Calu3 (cell line): Measurements from ENCODE around the gene NEUROD2. TPM values are rescaled to one million over a fixed set of nuclear protein-coding genes. Genes with fewer than 3 reads are reported as not detected.

Source experiments
- BruUV-seq: library from RNA; stranded (reverse); fragments of 400-500 nt; replicated peaks from 2 replicates; lab custom pipeline; 2021; lab: Mats Ljungman, UMichigan
- CTCF ChIA-PET: fragments of 300-600 bp; sonication (Branson Sonifier 250); formaldehyde crosslinking; loops from one replicate; lab custom pipeline; 2022; ENCODE audit warnings: antibody characterized with exemption; lab: Charles Lee
- DNase-seq: peaks from one replicate; pipeline ENCODE4 v3.0.0; 2022
- H3K27ac Mint-ChIP-seq: one replicate; pipeline ENCODE4 v1.8.0; 2022; ENCODE audit warnings: mixed read lengths; ENCODE audit not compliant: unreplicated experiment
- H3K27me3 Mint-ChIP-seq: one replicate; pipeline ENCODE4 v1.8.0; 2022; ENCODE audit warnings: mixed read lengths; ENCODE audit not compliant: unreplicated experiment
- H3K36me3 Mint-ChIP-seq: one replicate; pipeline ENCODE4 v1.8.0; 2022; ENCODE audit warnings: mild to moderate bottlenecking, moderate library complexity, mixed read lengths; ENCODE audit not compliant: insufficient read depth, unreplicated experiment
- H3K4me1 Mint-ChIP-seq: one replicate; pipeline ENCODE4 v1.8.0; 2022; ENCODE audit warnings: mild to moderate bottlenecking, low read depth, mixed read lengths; ENCODE audit not compliant: unreplicated experiment
- H3K4me3 Mint-ChIP-seq: one replicate; pipeline ENCODE4 v1.8.0; 2022; ENCODE audit warnings: mild to moderate bottlenecking, low read depth, moderate library complexity, mixed read lengths; ENCODE audit not compliant: unreplicated experiment
- H3K9me3 Mint-ChIP-seq: one replicate; pipeline ENCODE4 v1.8.0; 2022; ENCODE audit warnings: low read depth, mixed read lengths; ENCODE audit not compliant: unreplicated experiment
- CTCF ChIP-seq: fragments of 200-600 bp; IDR thresholded peaks from one replicate; pipeline ENCODE4 v1.8.0; 2022; ENCODE audit warnings: antibody characterized with exemption; ENCODE audit not compliant: unreplicated experiment
- intact Hi-C: fragments of 100-400 bp; cut with micrococcal nuclease; formaldehyde crosslinking; loops from one replicate; pipeline ENCODE4 v1.10.0; 2022; ENCODE audit not compliant: unreplicated experiment
- total RNA-seq: library from RNA; stranded (reverse); gene quantifications from 2 replicates; pipeline ENCODE4 v1.2.3, GENCODE V29; 2022

NEUROD2 gene
- total RNA-seq, 1 experiment from 2014 or later = not detected

DNA sequence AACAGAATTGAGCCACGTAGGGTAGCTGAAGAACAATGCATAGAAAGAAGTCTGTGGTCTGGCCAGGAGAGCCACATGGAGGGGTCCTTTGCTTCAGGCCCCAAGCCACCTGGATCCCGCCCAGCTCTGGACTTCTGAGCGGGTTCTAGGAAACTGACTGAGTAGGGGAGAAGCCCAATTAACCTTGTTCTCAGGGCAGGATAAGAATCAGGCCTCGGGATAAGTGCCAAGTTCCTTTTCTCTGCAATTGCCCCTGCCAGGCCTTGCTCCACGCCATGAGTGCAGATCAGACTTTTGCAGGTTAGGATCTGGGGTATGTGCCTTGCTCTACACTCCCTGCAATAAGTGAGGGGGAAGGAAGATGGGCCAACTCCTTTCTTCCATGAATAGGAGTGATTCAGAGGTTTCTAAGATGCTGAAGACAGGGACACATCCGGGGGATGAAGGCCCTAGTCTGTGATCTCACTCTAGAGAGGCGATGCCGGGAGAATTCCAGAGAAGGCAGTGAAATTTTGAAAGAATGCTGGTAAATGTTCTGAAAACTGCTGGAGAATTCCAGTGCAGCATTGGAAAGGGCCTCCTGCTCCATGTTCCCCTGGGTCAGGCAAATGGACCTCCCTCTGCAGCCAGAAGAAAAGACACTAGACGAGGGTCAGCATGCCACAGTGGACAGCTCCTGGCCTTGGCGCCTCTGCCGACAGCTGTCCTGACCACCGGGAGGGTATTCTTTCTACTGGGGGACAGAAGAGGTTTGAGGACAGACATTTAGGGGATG lies 5.8 kb downstream of the NEUROD2 start:
- BruUV-seq = no TSS peak
- no peak overlapping the region for H3K4me3 Mint-ChIP-seq
- CTCF ChIA-PET = interaction anchor here (0.6 to 76.7 kb wide), 5 partner anchors 22 to 547 kb away, joined by 3 to 42089 read pairs (median 6); partner anchors contain the start of genes ERBB2, GRB7, GSDMA and MIEN1
- intact Hi-C loops = loop anchor here (2.0 kb wide), 1 partner anchor 15 kb away; no protein-coding TSS in a partner anchor
- H3K27ac Mint-ChIP-seq = no peak overlapping the region
- H3K27me3 Mint-ChIP-seq = peaks cover 100% of the 10 kb centered on the region
- peaks cover 30% of the 10 kb centered on the region for H3K36me3 Mint-ChIP-seq
- peaks cover 39% of the 10 kb centered on the region for H3K4me1 Mint-ChIP-seq
- H3K9me3 Mint-ChIP-seq = no peaks in the 10 kb centered on the region
- TF ChIP-seq CTCF = no peak
- DNase-seq = no peak

GRCh38 chr17:39600997-39601597 lies 6.6 kb downstream of the NEUROD2 start:
- intact Hi-C loops = no loop called here
- Mint-ChIP-seq H3K4me1 (peaks cover 31% of the 10 kb centered on the region), H3K4me3 (no peak overlapping the region), H3K27me3 (peaks cover 100% of the 10 kb centered on the region), H3K27ac (no peak overlapping the region), H3K9me3 (no peaks in the 10 kb centered on the region), H3K36me3 (peaks cover 22% of the 10 kb centered on the region)
- TF ChIP-seq CTCF = no peak
- BruUV-seq = no TSS peak
- DNase-seq = no peak
- CTCF ChIA-PET = interaction anchor here (0.9 to 76.7 kb wide), 5 partner anchors 15 to 89 kb away, joined by 3 to 42089 read pairs (median 6); partner anchors contain the start of genes ERBB2, GRB7, MIEN1 and PGAP3

- H3K4me3 Mint-ChIP-seq = no peak overlapping the region
- peaks cover 100% of the 10 kb centered on the region for H3K27me3 Mint-ChIP-seq
- no peaks in the 10 kb centered on the region for H3K9me3 Mint-ChIP-seq
- peaks cover 24% of the 10 kb centered on the region for H3K4me1 Mint-ChIP-seq
- no peak for TF ChIP-seq CTCF
- BruUV-seq = no TSS peak
- intact Hi-C loops = no loop called here
- no peak overlapping the region for H3K27ac Mint-ChIP-seq
- CTCF ChIA-PET = interaction anchor here (0.5 to 76.7 kb wide), 7 partner anchors 14 to 1150 kb away, joined by 3 to 42089 read pairs (median 3); partner anchors contain the start of genes ERBB2, GRB7, MIEN1 and PGAP3
- peaks cover 24% of the 10 kb centered on the region for H3K36me3 Mint-ChIP-seq
- no peak for DNase-seq
Measured at GRCh38 chr17:39600288-39600996, 7.3 kb downstream of the NEUROD2 start.

GRCh38 chr17:39599665-39600231 lies 8.0 kb downstream of the NEUROD2 start:
- BruUV-seq = no TSS peak
- Mint-ChIP-seq H3K27ac (no peak overlapping the region), H3K27me3 (peaks cover 100% of the 10 kb centered on the region), H3K4me1 (peaks cover 17% of the 10 kb centered on the region), H3K36me3 (peaks cover 17% of the 10 kb centered on the region), H3K4me3 (no peak overlapping the region), H3K9me3 (no peaks in the 10 kb centered on the region)
- intact Hi-C loops = no loop called here
- CTCF ChIA-PET = interaction anchor here (0.6 to 76.7 kb wide), 6 partner anchors 17 to 721 kb away, joined by 3 to 42089 read pairs (median 4); partner anchors contain the start of genes ERBB2, GRB7, MIEN1 and PGAP3
- TF ChIP-seq CTCF = no peak
- no peak for DNase-seq
